IMR-90 (cell line): ENCODE measurements around the gene TRIM25.

Source experiments
- BHLHE40 ChIP-seq: fragments of 150-350 bp; IDR thresholded peaks from 2 replicates; pipeline ENCODE4 v1.6.1; 2016; ENCODE audit warnings: mild to moderate bottlenecking, low read depth, low read length
- CEBPB ChIP-seq: IDR thresholded peaks from 2 replicates; pipeline ENCODE4 v1.6.1; 2012; ENCODE audit warnings: low read depth, low read length, improper control_type of control experiment
- ELK1 ChIP-seq: fragments of 150-350 bp; IDR thresholded peaks from 2 replicates; pipeline ENCODE4 v1.6.1; 2016; ENCODE audit warnings: low read depth, mild to moderate bottlenecking, low read length, moderate library complexity, borderline replicate concordance
- MAZ ChIP-seq: IDR thresholded peaks from 2 replicates; pipeline ENCODE4 v1.6.1; 2012; ENCODE audit warnings: low read depth, mild to moderate bottlenecking, low read length, improper control_type of control experiment, moderate library complexity, borderline replicate concordance
- POLR2A ChIP-seq: IDR thresholded peaks from 2 replicates; pipeline ENCODE4 v1.6.1; 2012; ENCODE audit warnings: mild to moderate bottlenecking, low read depth, low read length
- RCOR1 ChIP-seq: IDR thresholded peaks from 2 replicates; pipeline ENCODE4 v1.6.1; 2012; ENCODE audit warnings: mild to moderate bottlenecking, low read length, improper control_type of control experiment; ENCODE audit not compliant: insufficient replicate concordance
- RFX5 ChIP-seq: IDR thresholded peaks from 2 replicates; pipeline ENCODE4 v1.8.0; 2012; ENCODE audit warnings: low read depth, mild to moderate bottlenecking, low read length, moderate library complexity
- SMC3 ChIP-seq: fragments of 150-350 bp; IDR thresholded peaks from 2 replicates; pipeline ENCODE4 v1.6.1; 2016; ENCODE audit warnings: low read depth, mild to moderate bottlenecking, antibody characterized with exemption, low read length, moderate library complexity
- TF ChIP-seq, protein P1 (sequence below): conservative IDR thresholded peaks from 2 replicates; pipeline ENCODE4 v1.5.1; 2012; ENCODE audit warnings: mild to moderate bottlenecking, low read depth, low read length, improper control_type of control experiment
- TF ChIP-seq, protein P2 (sequence below): fragments of 150-350 bp; IDR thresholded peaks from 2 replicates; pipeline ENCODE4 v1.6.1; 2017; ENCODE audit warnings: mild to moderate bottlenecking, antibody characterized with exemption, low read length, low read depth

GRCh38 chr17:56887552-56888467, 26.0 kb downstream of the TRIM25 start:
- TF ChIP-seq POLR2A (no peak), MAZ (no peak), SMC3 (no peak), CEBPB (no peak), RCOR1 (no peak), BHLHE40 (no peak), RFX5 (no peak), ELK1 (no peak)
- TF ChIP-seq, protein P1, sequence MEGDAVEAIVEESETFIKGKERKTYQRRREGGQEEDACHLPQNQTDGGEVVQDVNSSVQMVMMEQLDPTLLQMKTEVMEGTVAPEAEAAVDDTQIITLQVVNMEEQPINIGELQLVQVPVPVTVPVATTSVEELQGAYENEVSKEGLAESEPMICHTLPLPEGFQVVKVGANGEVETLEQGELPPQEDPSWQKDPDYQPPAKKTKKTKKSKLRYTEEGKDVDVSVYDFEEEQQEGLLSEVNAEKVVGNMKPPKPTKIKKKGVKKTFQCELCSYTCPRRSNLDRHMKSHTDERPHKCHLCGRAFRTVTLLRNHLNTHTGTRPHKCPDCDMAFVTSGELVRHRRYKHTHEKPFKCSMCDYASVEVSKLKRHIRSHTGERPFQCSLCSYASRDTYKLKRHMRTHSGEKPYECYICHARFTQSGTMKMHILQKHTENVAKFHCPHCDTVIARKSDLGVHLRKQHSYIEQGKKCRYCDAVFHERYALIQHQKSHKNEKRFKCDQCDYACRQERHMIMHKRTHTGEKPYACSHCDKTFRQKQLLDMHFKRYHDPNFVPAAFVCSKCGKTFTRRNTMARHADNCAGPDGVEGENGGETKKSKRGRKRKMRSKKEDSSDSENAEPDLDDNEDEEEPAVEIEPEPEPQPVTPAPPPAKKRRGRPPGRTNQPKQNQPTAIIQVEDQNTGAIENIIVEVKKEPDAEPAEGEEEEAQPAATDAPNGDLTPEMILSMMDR, result no peak
- TF ChIP-seq, protein P2, sequence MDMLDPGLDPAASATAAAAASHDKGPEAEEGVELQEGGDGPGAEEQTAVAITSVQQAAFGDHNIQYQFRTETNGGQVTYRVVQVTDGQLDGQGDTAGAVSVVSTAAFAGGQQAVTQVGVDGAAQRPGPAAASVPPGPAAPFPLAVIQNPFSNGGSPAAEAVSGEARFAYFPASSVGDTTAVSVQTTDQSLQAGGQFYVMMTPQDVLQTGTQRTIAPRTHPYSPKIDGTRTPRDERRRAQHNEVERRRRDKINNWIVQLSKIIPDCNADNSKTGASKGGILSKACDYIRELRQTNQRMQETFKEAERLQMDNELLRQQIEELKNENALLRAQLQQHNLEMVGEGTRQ, result no peak
